ENCODE data around the gene MCCD1. TPM values are rescaled to one million over a fixed set of nuclear protein-coding genes. Genes with fewer than 3 reads are reported as not detected.

The MCCD1 gene
- total and polyA plus RNA-seq, 2 of the 13 experiments (the other 11 are each of a cell fraction or from before 2014, with no cell fraction given) = 0.15 TPM; not detected in 1

DNA sequence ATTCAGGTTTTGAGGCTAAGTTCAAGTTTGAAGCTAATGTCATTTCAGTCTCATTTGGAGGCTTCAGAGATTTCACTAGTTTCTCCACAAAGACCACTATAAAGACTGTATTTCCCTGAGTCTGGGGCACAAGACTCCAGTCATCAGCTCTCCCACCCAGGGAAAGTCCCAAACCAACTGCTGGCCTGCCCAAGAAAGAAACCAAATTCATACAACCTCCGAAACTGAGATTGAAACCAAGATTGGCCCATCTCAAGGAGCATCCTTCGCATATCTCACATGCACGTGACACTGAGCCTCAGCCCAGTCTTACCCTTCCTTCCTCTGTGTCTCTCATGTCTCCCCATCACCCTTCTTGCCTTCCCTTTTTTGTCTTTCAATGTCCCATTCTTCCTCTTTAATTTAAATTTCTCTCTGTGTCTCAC lies 39.8 kb downstream of the MCCD1 start:
- intact Hi-C loops (cut with micrococcal nuclease; ENCODE audit: unreplicated experiment) (no loop called here), in situ Hi-C loops (cut with HindIII; ENCODE audit: extremely low pct_ligation_motif_present, low pct_unique_long_range_greater_than_20kb) (no loop called here)
- 47% methylated on average over 3 of the region's 3 CpGs for WGBS (ENCODE audit: low lambda C conversion rate)
- Histone ChIP-seq H3K9ac (ENCODE audit: insufficient read depth, low read depth, low read length) (no peak overlapping the region), H3K4me3 (replicated peaks in 1 of 3; ENCODE audit: insufficient read depth in 1 of 3, low read depth in 2 of 3, low read length in 3 of 3) (no peak overlapping the region), H3K27me3 (ENCODE audit: control insufficient read depth in 1 of 2, insufficient read depth in 2 of 2, low read length in 2 of 2) (peaks cover 11 to 42% of the 10 kb centered on the region in 2 experiments; a peak in 4 of 5 replicates), H4K20me1 (ENCODE audit: insufficient read depth, low read length) (no peaks in the 10 kb centered on the region), H3K9me3 (ENCODE audit: low read length) (no peaks in the 10 kb centered on the region), H3K4me2 (ENCODE audit: low read depth, low read length) (no peak overlapping the region), H3K27ac (ENCODE audit: extremely low read length, insufficient read depth, low read length) (no peak overlapping the region), H3K36me3 (replicated peaks in 1 of 2; ENCODE audit: control insufficient read depth in 1 of 2, insufficient read depth in 2 of 2, low read length in 2 of 2) (no peaks in the 10 kb centered on the region), H3K79me2 (ENCODE audit: insufficient read depth, low read length) (no peaks in the 10 kb centered on the region), H2AFZ (ENCODE audit: low read length) (no peak overlapping the region), H3K4me1 (ENCODE audit: insufficient read depth, low read length) (peaks cover 9% of the 10 kb centered on the region)
- FAIRE-seq = no peak
- ChIA-PET CTCF (ENCODE audit: low intra/inter-chr PET ratio, low total read pairs) (no interaction called here), POLR2A (interaction anchor here (1.8 kb wide), 1 partner anchor 8 kb away, joined by 5 read pairs; no protein-coding TSS in a partner anchor)
- no peak for DNase-seq (ENCODE audit: low spot score)
- no peak for ATAC-seq
- no TSS peak for BruUV-seq (replicated peaks)
- no peak for TF ChIP-seq KLF6 (CRISPR knock-in tag; IDR thresholded peaks at IDR 0.05)
- TF ChIP-seq ZFP62 (CRISPR knock-in tag; IDR thresholded peaks at IDR 0.05) = no peak
- TF ChIP-seq ZNF850 (CRISPR knock-in tag; conservative IDR thresholded peaks at IDR 0.05) = no peak
- no peak for TF ChIP-seq E2F1 (CRISPR knock-in tag; IDR thresholded peaks at IDR 0.05)
- no peak for TF ChIP-seq ZNF7 (CRISPR knock-in tag; IDR thresholded peaks at IDR 0.05)
- TF ChIP-seq CC2D1A (CRISPR knock-in tag; IDR thresholded peaks at IDR 0.05) = no peak
- TF ChIP-seq FOXK2 (IDR thresholded peaks at IDR 0.05) = no peak
- TF ChIP-seq PATZ1 (CRISPR knock-in tag; IDR thresholded peaks at IDR 0.05) = no peak
- TF ChIP-seq EZH2 (conservative IDR thresholded peaks at IDR 0.05; ENCODE audit: low read depth, low read length) = no peak
- TF ChIP-seq, protein P1, sequence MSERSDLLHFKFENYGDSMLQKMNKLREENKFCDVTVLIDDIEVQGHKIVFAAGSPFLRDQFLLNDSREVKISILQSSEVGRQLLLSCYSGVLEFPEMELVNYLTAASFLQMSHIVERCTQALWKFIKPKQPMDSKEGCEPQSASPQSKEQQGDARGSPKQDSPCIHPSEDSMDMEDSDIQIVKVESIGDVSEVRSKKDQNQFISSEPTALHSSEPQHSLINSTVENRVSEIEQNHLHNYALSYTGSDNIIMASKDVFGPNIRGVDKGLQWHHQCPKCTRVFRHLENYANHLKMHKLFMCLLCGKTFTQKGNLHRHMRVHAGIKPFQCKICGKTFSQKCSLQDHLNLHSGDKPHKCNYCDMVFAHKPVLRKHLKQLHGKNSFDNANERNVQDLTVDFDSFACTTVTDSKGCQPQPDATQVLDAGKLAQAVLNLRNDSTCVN (CRISPR knock-in tag; IDR thresholded peaks at IDR 0.05; ENCODE audit: borderline replicate concordance) = no peak
- TF ChIP-seq, protein P2, sequence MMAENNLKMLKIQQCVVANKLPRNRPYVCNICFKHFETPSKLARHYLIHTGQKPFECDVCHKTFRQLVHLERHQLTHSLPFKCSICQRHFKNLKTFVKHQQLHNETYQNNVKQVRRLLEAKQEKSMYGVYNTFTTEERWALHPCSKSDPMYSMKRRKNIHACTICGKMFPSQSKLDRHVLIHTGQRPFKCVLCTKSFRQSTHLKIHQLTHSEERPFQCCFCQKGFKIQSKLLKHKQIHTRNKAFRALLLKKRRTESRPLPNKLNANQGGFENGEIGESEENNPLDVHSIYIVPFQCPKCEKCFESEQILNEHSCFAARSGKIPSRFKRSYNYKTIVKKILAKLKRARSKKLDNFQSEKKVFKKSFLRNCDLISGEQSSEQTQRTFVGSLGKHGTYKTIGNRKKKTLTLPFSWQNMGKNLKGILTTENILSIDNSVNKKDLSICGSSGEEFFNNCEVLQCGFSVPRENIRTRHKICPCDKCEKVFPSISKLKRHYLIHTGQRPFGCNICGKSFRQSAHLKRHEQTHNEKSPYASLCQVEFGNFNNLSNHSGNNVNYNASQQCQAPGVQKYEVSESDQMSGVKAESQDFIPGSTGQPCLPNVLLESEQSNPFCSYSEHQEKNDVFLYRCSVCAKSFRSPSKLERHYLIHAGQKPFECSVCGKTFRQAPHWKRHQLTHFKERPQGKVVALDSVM (CRISPR knock-in tag; IDR thresholded peaks at IDR 0.05) = no peak

All from HepG2 (cell line).